ENCODE data around the gene AHCTF1.
"Not testable (repeated sequence)": the region's sequence is repeated elsewhere in the genome, so short reads cannot be mapped to it uniquely, and the experiment has no call there.

AHCTF1 gene

GRCh38 chr1:246876431-246876830 lies 55.3 kb downstream of the AHCTF1 start:
- H3K4ac ChIP-seq (ENCODE audit: low read depth in 1 of 2, low read length in 2 of 2): no peak overlapping the region
- H3K4me3 ChIP-seq (ENCODE audit: insufficient read depth in 1 of 2, low read depth in 1 of 2, low read length in 2 of 2): no peak overlapping the region
- H3K18ac ChIP-seq (ENCODE audit: low read depth in 1 of 2, low read length in 2 of 2): no peak overlapping the region
- no peak overlapping the region for H2BK15ac ChIP-seq (ENCODE audit: low read depth, poor library complexity, severe bottlenecking)
- H3K14ac ChIP-seq (ENCODE audit: low read length in 2 of 2): no peak overlapping the region
- H3K79me1 ChIP-seq (replicated peaks; ENCODE audit: low read length, poor library complexity, severe bottlenecking): peaks cover 30% of the 10 kb centered on the region
- no peak overlapping the region for H3K9ac ChIP-seq (ENCODE audit: low read length)
- H2AK5ac ChIP-seq (ENCODE audit: low read length, severe bottlenecking): no peak overlapping the region
- DNase-seq: no peak
- no peaks in the 10 kb centered on the region for H3K27me3 ChIP-seq (ENCODE audit: control insufficient read depth in 1 of 2, insufficient read depth in 1 of 2, low read length in 2 of 2)
- H3K9me3 ChIP-seq (ENCODE audit: control insufficient read depth, low read length): no peaks in the 10 kb centered on the region
- H3K27ac ChIP-seq (ENCODE audit: low read length, poor library complexity, severe bottlenecking): no peak overlapping the region
- H3K23ac ChIP-seq (ENCODE audit: low read length in 2 of 2): no peak overlapping the region
- H2BK5ac ChIP-seq (ENCODE audit: low read depth, low read length, poor library complexity, severe bottlenecking): no peak overlapping the region
- no peak overlapping the region for H4K8ac ChIP-seq (ENCODE audit: low read length)
- H3K4me1 ChIP-seq (ENCODE audit: control insufficient read depth, insufficient read depth, low read depth, low read length): peaks cover 2% of the 10 kb centered on the region
- no peak overlapping the region for H2AFZ ChIP-seq (ENCODE audit: low read depth, low read length)
- no peak overlapping the region for H4K91ac ChIP-seq (ENCODE audit: low read length)
- WGBS: 99% methylated on average over 3 of the region's 3 CpGs
- no peak overlapping the region for H2BK120ac ChIP-seq (ENCODE audit: low read depth, low read length)
- no peak overlapping the region for H3K4me2 ChIP-seq (ENCODE audit: low read length, poor library complexity, severe bottlenecking)
- peaks cover 3 to 69% of the 10 kb centered on the region in 2 experiments for H3K36me3 ChIP-seq (ENCODE audit: control insufficient read depth in 1 of 2, insufficient read depth in 2 of 2, low read depth in 1 of 2, low read length in 2 of 2)
- no peak overlapping the region for H2BK12ac ChIP-seq (ENCODE audit: low read length in 2 of 2)

GRCh38 chr1:246875041-246876026 lies 56.4 kb downstream of the AHCTF1 start:
- H3K27me3 ChIP-seq (ENCODE audit: control insufficient read depth in 1 of 2, insufficient read depth in 1 of 2, low read length in 2 of 2): no peaks in the 10 kb centered on the region
- H4K8ac ChIP-seq (ENCODE audit: low read length): no peak overlapping the region
- peaks cover 34% of the 10 kb centered on the region for H3K79me1 ChIP-seq (replicated peaks; ENCODE audit: low read length, poor library complexity, severe bottlenecking)
- H3K18ac ChIP-seq (ENCODE audit: low read depth in 1 of 2, low read length in 2 of 2): no peak overlapping the region
- H3K36me3 ChIP-seq (ENCODE audit: control insufficient read depth in 1 of 2, insufficient read depth in 2 of 2, low read depth in 1 of 2, low read length in 2 of 2): peaks cover 3 to 76% of the 10 kb centered on the region in 2 experiments
- H3K4me2 ChIP-seq (ENCODE audit: low read length, poor library complexity, severe bottlenecking): no peak overlapping the region
- no peak overlapping the region for H3K4me3 ChIP-seq (ENCODE audit: insufficient read depth in 1 of 2, low read depth in 1 of 2, low read length in 2 of 2)
- peak; percentile 73 for DNase-seq
- H3K9ac ChIP-seq (ENCODE audit: low read length): peak overlapping the region; percentile 39
- peaks cover 2% of the 10 kb centered on the region for H3K4me1 ChIP-seq (ENCODE audit: control insufficient read depth, insufficient read depth, low read depth, low read length)
- no peak overlapping the region for H3K27ac ChIP-seq (ENCODE audit: low read length, poor library complexity, severe bottlenecking)
- no peak overlapping the region for H2AK5ac ChIP-seq (ENCODE audit: low read length, severe bottlenecking)
- H4K91ac ChIP-seq (ENCODE audit: low read length): no peak overlapping the region
- H2BK5ac ChIP-seq (ENCODE audit: low read depth, low read length, poor library complexity, severe bottlenecking): no peak overlapping the region
- H2BK12ac ChIP-seq (ENCODE audit: low read length in 2 of 2): no peak overlapping the region
- H3K14ac ChIP-seq (ENCODE audit: low read length in 2 of 2): no peak overlapping the region
- 80% methylated on average over 4 of the region's 8 CpGs for WGBS
- H2BK120ac ChIP-seq (ENCODE audit: low read depth, low read length): no peak overlapping the region
- H2AFZ ChIP-seq (ENCODE audit: low read depth, low read length): no peak overlapping the region
- no peak overlapping the region for H3K23ac ChIP-seq (ENCODE audit: low read length in 2 of 2)
- H3K9me3 ChIP-seq (ENCODE audit: control insufficient read depth, low read length): no peaks in the 10 kb centered on the region
- H3K4ac ChIP-seq (ENCODE audit: low read depth in 1 of 2, low read length in 2 of 2): no peak overlapping the region
- no peak overlapping the region for H2BK15ac ChIP-seq (ENCODE audit: low read depth, poor library complexity, severe bottlenecking)

GRCh38 chr1:246865921-246866320 lies 65.8 kb downstream of the AHCTF1 start:
- no peak overlapping the region for H3K4ac ChIP-seq (ENCODE audit: low read depth in 1 of 2, low read length in 2 of 2)
- peaks cover 11 to 80% of the 10 kb centered on the region in 2 experiments for H3K36me3 ChIP-seq (ENCODE audit: control insufficient read depth in 1 of 2, insufficient read depth in 2 of 2, low read depth in 1 of 2, low read length in 2 of 2)
- H3K4me1 ChIP-seq (ENCODE audit: control insufficient read depth, insufficient read depth, low read depth, low read length): no peaks in the 10 kb centered on the region
- no peak overlapping the region for H3K27ac ChIP-seq (ENCODE audit: low read length, poor library complexity, severe bottlenecking)
- no peak overlapping the region for H4K91ac ChIP-seq (ENCODE audit: low read length)
- H2BK12ac ChIP-seq (ENCODE audit: low read length in 2 of 2): no peak overlapping the region
- no peaks in the 10 kb centered on the region for H3K27me3 ChIP-seq (ENCODE audit: control insufficient read depth in 1 of 2, insufficient read depth in 1 of 2, low read length in 2 of 2)
- H2BK120ac ChIP-seq (ENCODE audit: low read depth, low read length): no peak overlapping the region
- H3K18ac ChIP-seq (ENCODE audit: low read depth in 1 of 2, low read length in 2 of 2): no peak overlapping the region
- H3K9ac ChIP-seq (ENCODE audit: low read length): no peak overlapping the region
- no peak overlapping the region for H2BK15ac ChIP-seq (ENCODE audit: low read depth, poor library complexity, severe bottlenecking)
- no peak overlapping the region for H3K4me2 ChIP-seq (ENCODE audit: low read length, poor library complexity, severe bottlenecking)
- H4K8ac ChIP-seq (ENCODE audit: low read length): no peak overlapping the region
- no peak overlapping the region for H2BK5ac ChIP-seq (ENCODE audit: low read depth, low read length, poor library complexity, severe bottlenecking)
- WGBS: over 99% methylated on average over 2 of the region's 2 CpGs
- no peak overlapping the region for H3K14ac ChIP-seq (ENCODE audit: low read length in 2 of 2)
- H2AK5ac ChIP-seq (ENCODE audit: low read length, severe bottlenecking): no peak overlapping the region
- no peak for DNase-seq
- H3K4me3 ChIP-seq (ENCODE audit: insufficient read depth in 1 of 2, low read depth in 1 of 2, low read length in 2 of 2): no peak overlapping the region
- H3K9me3 ChIP-seq (ENCODE audit: control insufficient read depth, low read length): no peaks in the 10 kb centered on the region
- H3K23ac ChIP-seq (ENCODE audit: low read length in 2 of 2): no peak overlapping the region
- H3K79me1 ChIP-seq (replicated peaks; ENCODE audit: low read length, poor library complexity, severe bottlenecking): peaks cover 12% of the 10 kb centered on the region
- H2AFZ ChIP-seq (ENCODE audit: low read depth, low read length): no peak overlapping the region

GRCh38 chr1:246863791-246864190 lies 68.0 kb downstream of the AHCTF1 start:
- not testable (repeated sequence) for H2BK120ac ChIP-seq (ENCODE audit: low read depth, low read length); H4K8ac ChIP-seq (ENCODE audit: low read length); H3K4ac ChIP-seq (ENCODE audit: low read depth in 1 of 2, low read length in 2 of 2); DNase-seq; H3K9me3 ChIP-seq (ENCODE audit: control insufficient read depth, low read length); H3K23ac ChIP-seq (ENCODE audit: low read length in 2 of 2); H2AK5ac ChIP-seq (ENCODE audit: low read length, severe bottlenecking); H2BK15ac ChIP-seq (ENCODE audit: low read depth, poor library complexity, severe bottlenecking); H2BK12ac ChIP-seq (ENCODE audit: low read length in 2 of 2); H3K14ac ChIP-seq (ENCODE audit: low read length in 2 of 2); H3K4me3 ChIP-seq (ENCODE audit: insufficient read depth in 1 of 2, low read depth in 1 of 2, low read length in 2 of 2); H3K4me1 ChIP-seq (ENCODE audit: control insufficient read depth, insufficient read depth, low read depth, low read length); H3K4me2 ChIP-seq (ENCODE audit: low read length, poor library complexity, severe bottlenecking); H2AFZ ChIP-seq (ENCODE audit: low read depth, low read length); H2BK5ac ChIP-seq (ENCODE audit: low read depth, low read length, poor library complexity, severe bottlenecking); H3K27me3 ChIP-seq (ENCODE audit: control insufficient read depth in 1 of 2, insufficient read depth in 1 of 2, low read length in 2 of 2); H4K91ac ChIP-seq (ENCODE audit: low read length); H3K27ac ChIP-seq (ENCODE audit: low read length, poor library complexity, severe bottlenecking); H3K79me1 ChIP-seq (replicated peaks; ENCODE audit: low read length, poor library complexity, severe bottlenecking); H3K9ac ChIP-seq (ENCODE audit: low read length); H3K18ac ChIP-seq (ENCODE audit: low read depth in 1 of 2, low read length in 2 of 2)
- 100% methylated on average over 6 of the region's 9 CpGs for WGBS
- H3K36me3 ChIP-seq (ENCODE audit: control insufficient read depth in 1 of 2, insufficient read depth in 2 of 2, low read depth in 1 of 2, low read length in 2 of 2): peaks cover 12 to 79% of the 10 kb centered on the region in 2 experiments
